Measurements from ENCODE around the gene KIF26B. TPM values are rescaled to one million over a fixed set of nuclear protein-coding genes. Genes with fewer than 3 reads are reported as not detected.

The KIF26B gene
- total RNA-seq, 1 donor from 2014 or later: 69.7 TPM

GRCh38 chr1:245448975-245449431 is 294.2 kb downstream of the KIF26B start:
- TF ChIP-seq CTCF (IDR thresholded peaks at IDR 0.05; ENCODE audit: unreplicated experiment): no peak
- H3K36me3 Mint-ChIP-seq: peaks cover 2% of the 10 kb centered on the region
- H3K27me3 Mint-ChIP-seq (ENCODE audit: low read depth): no peaks in the 10 kb centered on the region
- H3K27ac Mint-ChIP-seq: peak overlapping the region; percentile 3
- H3K4me3 Mint-ChIP-seq: no peak overlapping the region
- DNase-seq (ENCODE audit: low spot score in 2 of 2, unreplicated experiment in 2 of 2): no peak
- H3K9me3 Mint-ChIP-seq: peaks cover 13% of the 10 kb centered on the region
- peaks cover 27% of the 10 kb centered on the region for H3K4me1 Mint-ChIP-seq

DNA sequence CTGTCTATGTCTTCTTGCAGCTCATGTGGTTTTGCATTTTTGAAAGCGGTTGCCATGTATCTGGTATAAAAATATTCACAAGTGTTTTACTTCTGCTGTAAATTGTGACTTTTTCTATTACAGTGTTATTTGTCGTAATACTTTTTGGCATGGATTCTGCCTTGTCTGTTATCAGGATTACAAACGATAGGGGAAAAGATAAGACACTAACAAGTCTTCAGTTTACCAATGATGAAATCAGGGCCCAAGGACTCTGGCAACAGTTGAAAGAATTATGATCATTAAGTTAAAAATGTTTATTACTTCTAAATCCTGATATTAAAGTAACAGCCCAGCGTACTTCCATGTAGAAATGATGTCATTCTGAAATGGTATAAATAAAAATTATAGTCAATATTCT is 298.8 kb downstream of the KIF26B start:
- DNase-seq (ENCODE audit: low spot score in 2 of 2, unreplicated experiment in 2 of 2): no peak
- TF ChIP-seq CTCF (IDR thresholded peaks at IDR 0.05; ENCODE audit: unreplicated experiment): no peak
- Mint-ChIP-seq H3K27me3 (ENCODE audit: low read depth) (no peaks in the 10 kb centered on the region), H3K36me3 (peaks cover 2% of the 10 kb centered on the region), H3K27ac (peak overlapping the region; percentile 53), H3K4me1 (peaks cover 23% of the 10 kb centered on the region), H3K4me3 (no peak overlapping the region), H3K9me3 (peaks cover 9% of the 10 kb centered on the region)

DNA sequence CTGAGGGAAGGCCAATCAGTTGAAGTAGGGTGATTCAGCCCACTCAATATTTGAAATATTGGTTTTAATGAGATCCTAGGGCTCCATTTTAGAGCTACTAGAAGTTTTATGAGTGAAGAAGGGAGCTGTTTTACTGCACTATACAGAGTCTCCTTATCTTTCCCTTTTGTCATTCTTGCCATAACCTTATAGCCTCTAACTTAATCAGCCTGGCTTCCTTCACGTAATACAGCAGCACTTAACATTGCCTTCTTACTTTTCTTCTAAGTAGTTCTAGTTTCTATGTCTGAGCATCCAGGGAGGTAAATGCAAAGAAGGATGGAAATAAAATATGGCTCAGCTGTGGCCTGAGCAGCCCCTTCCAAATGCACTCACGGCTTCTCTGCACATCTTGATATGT is 299.3 kb downstream of the KIF26B start:
- peaks cover 9% of the 10 kb centered on the region for H3K9me3 Mint-ChIP-seq
- H3K36me3 Mint-ChIP-seq: peaks cover 2% of the 10 kb centered on the region
- TF ChIP-seq CTCF (IDR thresholded peaks at IDR 0.05; ENCODE audit: unreplicated experiment): no peak
- H3K27me3 Mint-ChIP-seq (ENCODE audit: low read depth): no peaks in the 10 kb centered on the region
- H3K27ac Mint-ChIP-seq: peak overlapping the region; percentile 27
- peaks cover 26% of the 10 kb centered on the region for H3K4me1 Mint-ChIP-seq
- DNase-seq (ENCODE audit: low spot score in 2 of 2, unreplicated experiment in 2 of 2): no peak
- no peak overlapping the region for H3K4me3 Mint-ChIP-seq

- no peaks in the 10 kb centered on the region for H3K36me3 Mint-ChIP-seq
- no peak for TF ChIP-seq CTCF (IDR thresholded peaks at IDR 0.05; ENCODE audit: unreplicated experiment)
Measured at GRCh38 chr1:245457562-245457961, 302.8 kb downstream of the KIF26B start.

GRCh38 chr1:245458234-245458633 is 303.4 kb downstream of the KIF26B start:
- H3K36me3 Mint-ChIP-seq: no peaks in the 10 kb centered on the region
- H3K9me3 Mint-ChIP-seq: no peaks in the 10 kb centered on the region
- peak overlapping the region; percentile 17 for H3K27ac Mint-ChIP-seq
- no peaks in the 10 kb centered on the region for H3K27me3 Mint-ChIP-seq (ENCODE audit: low read depth)
- peaks cover 26% of the 10 kb centered on the region for H3K4me1 Mint-ChIP-seq
- no peak overlapping the region for H3K4me3 Mint-ChIP-seq
- no peak for DNase-seq (ENCODE audit: low spot score in 2 of 2, unreplicated experiment in 2 of 2)
- no peak for TF ChIP-seq CTCF (IDR thresholded peaks at IDR 0.05; ENCODE audit: unreplicated experiment)

More at GRCh38 chr1:245457562-245457961, 302.8 kb downstream of the KIF26B start:
- H3K4me3 Mint-ChIP-seq: no peak overlapping the region
- DNase-seq (ENCODE audit: low spot score in 2 of 2, unreplicated experiment in 2 of 2): no peak
- no peak overlapping the region for H3K27ac Mint-ChIP-seq
- H3K27me3 Mint-ChIP-seq (ENCODE audit: low read depth): no peaks in the 10 kb centered on the region
- H3K4me1 Mint-ChIP-seq: peaks cover 26% of the 10 kb centered on the region
- H3K9me3 Mint-ChIP-seq: peaks cover 3% of the 10 kb centered on the region

DNA sequence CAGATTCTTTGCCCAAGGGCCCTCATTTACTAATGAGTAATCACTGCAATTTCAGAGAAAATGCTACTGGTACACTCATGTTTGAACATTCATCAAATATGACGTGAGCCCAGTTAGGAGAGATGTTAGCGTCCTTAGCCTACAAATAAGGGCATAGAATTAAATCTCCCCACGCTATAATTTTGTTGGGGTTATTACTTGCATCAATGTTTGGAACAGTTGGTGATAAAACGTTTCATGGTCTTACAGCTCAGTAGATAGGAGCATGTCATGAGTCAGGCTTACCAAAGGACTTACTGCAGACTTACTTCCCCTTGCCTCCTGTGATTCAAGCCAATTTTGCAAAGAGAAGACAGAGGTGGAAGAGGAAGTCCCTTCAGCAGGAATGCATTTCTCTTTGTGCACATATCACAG is 304.0 kb downstream of the KIF26B start:
- H3K4me1 Mint-ChIP-seq: peaks cover 22% of the 10 kb centered on the region
- H3K27ac Mint-ChIP-seq: no peak overlapping the region
- no peaks in the 10 kb centered on the region for H3K36me3 Mint-ChIP-seq
- DNase-seq (ENCODE audit: low spot score in 2 of 2, unreplicated experiment in 2 of 2): no peak
- H3K4me3 Mint-ChIP-seq: no peak overlapping the region
- TF ChIP-seq CTCF (IDR thresholded peaks at IDR 0.05; ENCODE audit: unreplicated experiment): no peak
- H3K27me3 Mint-ChIP-seq (ENCODE audit: low read depth): no peaks in the 10 kb centered on the region
- no peaks in the 10 kb centered on the region for H3K9me3 Mint-ChIP-seq

All from mesothelial cell of epicardium (in vitro differentiated cells).